OCI-LY7 (cell line): Measurements from ENCODE around the gene KCTD19. TPM values are rescaled to one million over a fixed set of nuclear protein-coding genes. Genes with fewer than 3 reads are reported as not detected.

ENCODE experiments used
- BruUV-seq: library from RNA; stranded (reverse); fragments of 400-500 nt; replicated peaks from 2 replicates; lab custom pipeline; 2021; lab: Mats Ljungman, UMichigan
- CTCF ChIA-PET: fragments of 300-600 bp; sonication (Branson Sonifier 250); formaldehyde crosslinking; loops from one replicate; lab custom pipeline; 2022; ENCODE audit warnings: antibody characterized with exemption; ENCODE audit not compliant: unreplicated experiment; lab: Charles Lee
- POLR2A ChIA-PET: fragments of 300-600 bp; sonication (Branson Sonifier 250); formaldehyde crosslinking; loops from one replicate; lab custom pipeline; 2022; ENCODE audit warnings: antibody characterized with exemption; lab: Charles Lee
- DNase-seq: peaks from one replicate; pipeline ENCODE4 v3.0.0-alpha.2; 2015; ENCODE audit warnings: low spot score
- H2AFZ ChIP-seq: fragments of 200-600 bp; sonication (generic), shearing (Covaris generic); 2 replicates; pipeline ENCODE4 v1.6.1; 2014; ENCODE audit warnings: mild to moderate bottlenecking, antibody characterized with exemption, low read length, moderate library complexity
- H3K27ac ChIP-seq: fragments of 200-600 bp; sonication (generic); 2 replicates; pipeline ENCODE4 v1.5.1; 2014; ENCODE audit warnings: mixed run types, low read depth, mild to moderate bottlenecking, moderate library complexity, low read length, inconsistent platforms; ENCODE audit not compliant: poor library complexity, severe bottlenecking
- H3K36me3 ChIP-seq: fragments of 200-600 bp; sonication (generic); 2 replicates; pipeline ENCODE4 v1.6.1; 2014; ENCODE audit warnings: mild to moderate bottlenecking, antibody characterized with exemption, low read length, moderate library complexity, mixed read lengths; ENCODE audit not compliant: insufficient read depth
- H3K4me1 ChIP-seq: fragments of 200-600 bp; sonication (generic); 2 replicates; pipeline ENCODE4 v1.5.1; 2014; ENCODE audit warnings: mild to moderate bottlenecking, low read length; ENCODE audit not compliant: insufficient read depth, poor library complexity, severe bottlenecking
- H3K4me2 ChIP-seq: fragments of 200-600 bp; sonication (generic); 2 replicates; pipeline ENCODE4 v1.6.1; 2014; ENCODE audit warnings: mild to moderate bottlenecking, low read length
- H3K4me3 ChIP-seq: fragments of 200-600 bp; sonication (generic); 2 replicates; pipeline ENCODE4 v1.5.1; 2014; ENCODE audit warnings: mild to moderate bottlenecking, low read depth, low read length; ENCODE audit not compliant: poor library complexity, severe bottlenecking
- H3K79me2 ChIP-seq: fragments of 200-600 bp; sonication (generic); 2 replicates; pipeline ENCODE4 v1.6.1; 2016; ENCODE audit warnings: low read depth, mild to moderate bottlenecking, low read length, moderate library complexity, mixed read lengths; ENCODE audit not compliant: insufficient read depth
- H3K9me2 ChIP-seq: fragments of 200-600 bp; sonication (generic); 2 replicates; pipeline ENCODE4 v1.6.1; 2016; ENCODE audit warnings: mild to moderate bottlenecking, low read length, mixed read lengths; ENCODE audit not compliant: insufficient read depth
- H3K9me3 ChIP-seq: fragments of 200-600 bp; sonication (generic); 2 replicates; pipeline ENCODE4 v1.6.1; 2014; ENCODE audit warnings: mild to moderate bottlenecking, mixed run types, low read length, mixed read lengths
- H4K20me1 ChIP-seq: fragments of 200-600 bp; sonication (generic); 2 replicates; pipeline ENCODE4 v1.6.1; 2014; ENCODE audit warnings: mild to moderate bottlenecking, antibody characterized with exemption, low read length, moderate library complexity, mixed read lengths; ENCODE audit not compliant: insufficient read depth
- EZH2phosphoT487 ChIP-seq: fragments of 200-600 bp; sonication (generic); IDR thresholded peaks from 2 replicates; pipeline ENCODE4 v1.6.1; 2018; ENCODE audit warnings: low read depth, borderline replicate concordance, mild to moderate bottlenecking, mixed run types, antibody characterized with exemption, low read length, moderate library complexity, mixed read lengths
- intact Hi-C: fragments of 100-400 bp; cut with micrococcal nuclease; formaldehyde crosslinking; loops from one replicate; pipeline ENCODE4 v1.10.0; 2022; ENCODE audit not compliant: unreplicated experiment
- total RNA-seq, 2 experiments: library from RNA; depleted of rRNA in 1 of 2; stranded (reverse); fragments of >200 nt in 1 of 2; shearing (Covaris generic) in 1 of 2; gene quantifications; 2 replicates each; pipeline ENCODE4 v1.2.3, GENCODE V29; 2014 to 2022
- TF ChIP-seq, protein P1 (sequence below): fragments of 200-600 bp; sonication (generic); conservative IDR thresholded peaks from 2 replicates; pipeline ENCODE4 v1.5.1; 2014; ENCODE audit warnings: mild to moderate bottlenecking, antibody characterized with exemption, low read length, moderate library complexity, mixed read lengths

The KCTD19 gene
- total RNA-seq, 2 experiments from 2014 or later = 0.17 TPM; not detected in 1

DNA sequence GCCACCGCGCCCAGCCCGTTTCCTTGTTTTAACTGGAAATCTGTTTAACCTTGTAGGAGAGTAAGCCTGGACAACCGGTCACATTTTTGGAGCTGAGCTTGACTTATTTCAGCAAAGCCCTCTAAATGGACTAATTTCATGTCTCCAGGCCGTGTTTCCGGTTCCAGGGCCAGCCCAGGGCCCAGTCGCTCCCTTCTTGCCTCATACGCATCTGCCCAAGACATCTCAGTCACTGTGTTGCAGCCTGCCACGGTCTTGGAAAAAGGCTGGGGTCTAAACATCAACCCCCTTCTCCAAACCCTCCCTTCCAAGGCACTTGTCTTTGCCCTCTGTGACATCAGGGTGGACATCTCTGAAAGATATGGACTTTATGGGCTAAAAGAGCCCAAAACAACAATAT is 28.3 kb downstream of the KCTD19 start:
- DNase-seq = no peak
- ChIA-PET CTCF (no interaction called here), POLR2A (interaction anchor here (0.6 kb wide), 1 partner anchor 81 kb away, joined by 3 read pairs; no protein-coding TSS in a partner anchor)
- H3K9me2 ChIP-seq = no peaks in the 10 kb centered on the region
- no peaks in the 10 kb centered on the region for H3K4me1 ChIP-seq
- no TSS peak for BruUV-seq
- H3K27ac ChIP-seq = no peak overlapping the region
- H3K79me2 ChIP-seq = no peaks in the 10 kb centered on the region
- H3K9me3 ChIP-seq = no peaks in the 10 kb centered on the region
- H4K20me1 ChIP-seq = no peaks in the 10 kb centered on the region
- no peak for TF ChIP-seq EZH2phosphoT487
- TF ChIP-seq, protein P1, sequence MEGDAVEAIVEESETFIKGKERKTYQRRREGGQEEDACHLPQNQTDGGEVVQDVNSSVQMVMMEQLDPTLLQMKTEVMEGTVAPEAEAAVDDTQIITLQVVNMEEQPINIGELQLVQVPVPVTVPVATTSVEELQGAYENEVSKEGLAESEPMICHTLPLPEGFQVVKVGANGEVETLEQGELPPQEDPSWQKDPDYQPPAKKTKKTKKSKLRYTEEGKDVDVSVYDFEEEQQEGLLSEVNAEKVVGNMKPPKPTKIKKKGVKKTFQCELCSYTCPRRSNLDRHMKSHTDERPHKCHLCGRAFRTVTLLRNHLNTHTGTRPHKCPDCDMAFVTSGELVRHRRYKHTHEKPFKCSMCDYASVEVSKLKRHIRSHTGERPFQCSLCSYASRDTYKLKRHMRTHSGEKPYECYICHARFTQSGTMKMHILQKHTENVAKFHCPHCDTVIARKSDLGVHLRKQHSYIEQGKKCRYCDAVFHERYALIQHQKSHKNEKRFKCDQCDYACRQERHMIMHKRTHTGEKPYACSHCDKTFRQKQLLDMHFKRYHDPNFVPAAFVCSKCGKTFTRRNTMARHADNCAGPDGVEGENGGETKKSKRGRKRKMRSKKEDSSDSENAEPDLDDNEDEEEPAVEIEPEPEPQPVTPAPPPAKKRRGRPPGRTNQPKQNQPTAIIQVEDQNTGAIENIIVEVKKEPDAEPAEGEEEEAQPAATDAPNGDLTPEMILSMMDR = no peak
- H3K4me2 ChIP-seq = no peak overlapping the region
- H2AFZ ChIP-seq = no peak overlapping the region
- H3K36me3 ChIP-seq = no peaks in the 10 kb centered on the region
- intact Hi-C loops = no loop called here
- no peak overlapping the region for H3K4me3 ChIP-seq

DNA sequence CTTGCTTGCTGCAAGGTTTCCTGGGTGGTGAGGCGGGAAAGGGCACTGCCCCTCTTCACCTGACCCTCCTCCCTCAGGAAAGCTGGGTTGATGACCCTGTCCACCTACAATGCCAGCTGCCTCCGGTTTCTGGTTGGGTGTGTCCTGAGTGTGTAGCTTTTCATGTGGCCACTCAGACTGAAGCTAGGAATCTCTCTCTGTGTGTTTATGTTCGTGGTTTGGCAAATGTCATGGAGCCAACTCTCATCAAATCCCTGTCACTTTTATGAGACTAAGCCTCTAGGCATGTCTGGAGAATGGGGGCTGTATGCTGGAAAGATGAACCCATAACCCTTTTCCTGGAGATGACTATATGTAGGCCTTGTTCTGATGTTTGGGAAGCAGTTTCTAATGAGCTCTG is 30.1 kb downstream of the KCTD19 start:
- intact Hi-C loops = no loop called here
- Histone ChIP-seq H3K79me2 (no peaks in the 10 kb centered on the region), H3K9me3 (no peaks in the 10 kb centered on the region), H3K4me2 (no peak overlapping the region), H3K27ac (no peak overlapping the region), H2AFZ (no peak overlapping the region), H4K20me1 (no peaks in the 10 kb centered on the region), H3K9me2 (no peaks in the 10 kb centered on the region), H3K4me1 (no peaks in the 10 kb centered on the region), H3K4me3 (no peak overlapping the region), H3K36me3 (no peaks in the 10 kb centered on the region)
- ChIA-PET CTCF (interaction anchor here (0.5 kb wide), 1 partner anchor 30 kb away, joined by 5 read pairs; the partner anchor contains the start of genes KCTD19 and LRRC36), POLR2A (interaction anchor here (0.9 kb wide), 1 partner anchor 30 kb away, joined by 3 read pairs; the partner anchor contains the start of genes KCTD19 and LRRC36)
- DNase-seq = no peak
- no peak for TF ChIP-seq EZH2phosphoT487
- TF ChIP-seq, protein P1 = no peak
- no TSS peak for BruUV-seq

DNA sequence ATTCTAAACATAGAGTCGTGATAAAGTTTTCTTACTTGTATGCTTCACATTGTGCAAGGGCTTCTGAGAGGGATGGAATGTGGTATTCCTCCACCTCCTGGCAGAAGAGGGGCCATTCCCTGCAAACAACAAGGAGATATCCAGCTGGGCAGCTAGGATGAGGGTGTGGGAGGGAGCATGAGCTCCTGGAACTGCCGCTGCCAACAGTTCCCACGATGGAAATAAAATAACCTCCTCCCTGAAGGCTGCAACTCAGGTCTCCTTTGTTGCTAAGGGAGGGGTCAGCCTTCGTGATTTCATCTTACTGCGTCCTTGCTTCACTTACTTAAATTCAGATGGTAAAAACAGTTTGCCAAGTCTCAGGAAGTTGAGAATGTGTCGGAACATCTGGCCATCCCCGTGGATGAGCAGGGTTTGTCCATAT is 31.6 kb downstream of the KCTD19 start:
- Histone ChIP-seq H3K4me1 (no peaks in the 10 kb centered on the region), H3K9me3 (no peaks in the 10 kb centered on the region), H3K79me2 (no peaks in the 10 kb centered on the region), H3K4me2 (no peak overlapping the region), H3K9me2 (no peaks in the 10 kb centered on the region), H3K4me3 (no peak overlapping the region), H3K36me3 (no peaks in the 10 kb centered on the region), H2AFZ (no peak overlapping the region), H3K27ac (no peak overlapping the region), H4K20me1 (no peaks in the 10 kb centered on the region)
- no peak for DNase-seq
- no peak for TF ChIP-seq EZH2phosphoT487
- TF ChIP-seq, protein P1 = no peak
- POLR2A ChIA-PET = no interaction called here
- CTCF ChIA-PET = no interaction called here
- no TSS peak for BruUV-seq
- intact Hi-C loops = no loop called here
